ENCODE results near the gene PRRG1.

PRRG1 gene

GRCh38 chrX:37437160-37437559, 88.0 kb downstream of the PRRG1 start:
- H2AK5ac ChIP-seq (ENCODE audit: low read depth, low read length), result no peak overlapping the region
- WGBS, 2 donors (ENCODE audit: extremely low coverage in 2 of 2, insufficient read length in 2 of 2, insufficient replicate concordance in 1 of 2), result no CpG with 5 or more reads among the region's 1 CpG
- H2BK15ac ChIP-seq (ENCODE audit: low read length), result no peak overlapping the region
- no peaks in the 10 kb centered on the region for H3K36me3 ChIP-seq (replicated peaks in 1 of 2; ENCODE audit: control insufficient read depth in 2 of 2, insufficient read depth in 2 of 2, low read length in 2 of 2)
- no peak overlapping the region for H2BK12ac ChIP-seq (ENCODE audit: low read length)
- no peak overlapping the region for H3K9ac ChIP-seq (ENCODE audit: low read depth, low read length, poor library complexity)
- H2BK5ac ChIP-seq (ENCODE audit: low read length), result no peak overlapping the region
- no peak overlapping the region for H3K14ac ChIP-seq (ENCODE audit: low read length)
- H3K79me1 ChIP-seq (ENCODE audit: low read depth, low read length), result no peaks in the 10 kb centered on the region
- H3K4me2 ChIP-seq (ENCODE audit: insufficient read depth, low read length, poor library complexity, severe bottlenecking), result no peak overlapping the region
- no peaks in the 10 kb centered on the region for H3K9me3 ChIP-seq (replicated peaks in 1 of 2; ENCODE audit: control insufficient read depth in 2 of 2, insufficient read depth in 1 of 2, low read depth in 1 of 2, low read length in 2 of 2)
- H4K91ac ChIP-seq (ENCODE audit: low read depth, low read length, poor library complexity), result no peak overlapping the region
- no peak overlapping the region for H3K4ac ChIP-seq (ENCODE audit: low read length)
- H3K27me3 ChIP-seq (ENCODE audit: control insufficient read depth in 3 of 3, insufficient read depth in 3 of 3, low read depth in 1 of 3, low read length in 3 of 3), result no peaks in the 10 kb centered on the region
- no peak overlapping the region for H3K27ac ChIP-seq (replicated peaks; ENCODE audit: low read length)
- H3K23ac ChIP-seq (ENCODE audit: low read depth, low read length, poor library complexity), result no peak overlapping the region
- DNase-seq (ENCODE audit: low spot score), result no peak
- H2BK120ac ChIP-seq (ENCODE audit: low read depth, low read length), result no peak overlapping the region
- no peak overlapping the region for H3K4me3 ChIP-seq (ENCODE audit: low read length in 2 of 2)
- no peak overlapping the region for H4K8ac ChIP-seq (ENCODE audit: low read depth, low read length)
- no peak overlapping the region for H2AFZ ChIP-seq (ENCODE audit: low read length)
- no peak overlapping the region for H3K18ac ChIP-seq (ENCODE audit: low read length)
- no peaks in the 10 kb centered on the region for H3K4me1 ChIP-seq (ENCODE audit: control insufficient read depth in 2 of 2, insufficient read depth in 1 of 2, low read depth in 1 of 2, low read length in 2 of 2)

DNA sequence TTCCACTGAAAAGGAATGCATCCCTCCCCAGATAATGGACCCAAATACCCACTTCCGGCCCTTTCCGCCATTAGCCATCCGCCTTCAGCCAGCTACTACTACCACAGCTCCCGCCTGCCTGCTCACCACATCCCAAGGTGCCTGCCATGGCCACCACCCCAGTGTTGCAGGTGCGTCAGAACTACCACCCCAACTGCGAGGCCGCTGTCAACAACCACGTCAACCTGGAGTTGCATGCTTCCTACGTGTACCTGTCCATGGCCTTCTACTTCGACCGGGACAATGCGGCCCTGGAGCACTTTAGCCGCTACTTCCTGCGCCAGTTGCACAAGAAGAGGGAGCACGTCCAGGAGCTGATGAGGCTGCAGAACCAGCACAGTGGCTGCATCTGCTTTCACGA, 92.2 kb downstream of the PRRG1 start:
- no peak overlapping the region for H2BK12ac ChIP-seq (ENCODE audit: low read length)
- H3K79me1 ChIP-seq (ENCODE audit: low read depth, low read length), result no peaks in the 10 kb centered on the region
- no peak overlapping the region for H4K91ac ChIP-seq (ENCODE audit: low read depth, low read length, poor library complexity)
- H3K27me3 ChIP-seq (ENCODE audit: control insufficient read depth in 3 of 3, insufficient read depth in 3 of 3, low read depth in 1 of 3, low read length in 3 of 3), result no peaks in the 10 kb centered on the region
- H3K9ac ChIP-seq (ENCODE audit: low read depth, low read length, poor library complexity), result no peak overlapping the region
- H2BK15ac ChIP-seq (ENCODE audit: low read length), result no peak overlapping the region
- no peak overlapping the region for H4K8ac ChIP-seq (ENCODE audit: low read depth, low read length)
- H3K4me1 ChIP-seq (ENCODE audit: control insufficient read depth in 2 of 2, insufficient read depth in 1 of 2, low read depth in 1 of 2, low read length in 2 of 2), result no peaks in the 10 kb centered on the region
- H2BK120ac ChIP-seq (ENCODE audit: low read depth, low read length), result no peak overlapping the region
- no peak overlapping the region for H3K18ac ChIP-seq (ENCODE audit: low read length)
- H3K9me3 ChIP-seq (replicated peaks in 1 of 2; ENCODE audit: control insufficient read depth in 2 of 2, insufficient read depth in 1 of 2, low read depth in 1 of 2, low read length in 2 of 2), result no peaks in the 10 kb centered on the region
- no peak for DNase-seq (ENCODE audit: low spot score)
- no CpG with 5 or more reads among the region's 16 CpGs for WGBS, 2 donors (ENCODE audit: extremely low coverage in 2 of 2, insufficient read length in 2 of 2, insufficient replicate concordance in 1 of 2)
- H3K36me3 ChIP-seq (replicated peaks in 1 of 2; ENCODE audit: control insufficient read depth in 2 of 2, insufficient read depth in 2 of 2, low read length in 2 of 2), result no peaks in the 10 kb centered on the region
- no peak overlapping the region for H3K23ac ChIP-seq (ENCODE audit: low read depth, low read length, poor library complexity)
- no peak overlapping the region for H2BK5ac ChIP-seq (ENCODE audit: low read length)
- no peak overlapping the region for H3K27ac ChIP-seq (replicated peaks; ENCODE audit: low read length)
- no peak overlapping the region for H2AK5ac ChIP-seq (ENCODE audit: low read depth, low read length)
- H2AFZ ChIP-seq (ENCODE audit: low read length), result no peak overlapping the region
- H3K4ac ChIP-seq (ENCODE audit: low read length), result no peak overlapping the region
- no peak overlapping the region for H3K14ac ChIP-seq (ENCODE audit: low read length)
- no peak overlapping the region for H3K4me3 ChIP-seq (ENCODE audit: low read length in 2 of 2)
- no peak overlapping the region for H3K4me2 ChIP-seq (ENCODE audit: insufficient read depth, low read length, poor library complexity, severe bottlenecking)

GRCh38 chrX:37445182-37445581, 96.0 kb downstream of the PRRG1 start:
- no peak overlapping the region for H4K91ac ChIP-seq (ENCODE audit: low read depth, low read length, poor library complexity)
- H3K14ac ChIP-seq (ENCODE audit: low read length), result no peak overlapping the region
- no peak overlapping the region for H3K27ac ChIP-seq (replicated peaks; ENCODE audit: low read length)
- no peak overlapping the region for H3K4me2 ChIP-seq (ENCODE audit: insufficient read depth, low read length, poor library complexity, severe bottlenecking)
- no peak overlapping the region for H3K23ac ChIP-seq (ENCODE audit: low read depth, low read length, poor library complexity)
- H3K27me3 ChIP-seq (ENCODE audit: control insufficient read depth in 3 of 3, insufficient read depth in 3 of 3, low read depth in 1 of 3, low read length in 3 of 3), result no peaks in the 10 kb centered on the region
- DNase-seq (ENCODE audit: low spot score), result no peak
- no peak overlapping the region for H3K4ac ChIP-seq (ENCODE audit: low read length)
- H2BK15ac ChIP-seq (ENCODE audit: low read length), result no peak overlapping the region
- H2AFZ ChIP-seq (ENCODE audit: low read length), result no peak overlapping the region
- H3K36me3 ChIP-seq (replicated peaks in 1 of 2; ENCODE audit: control insufficient read depth in 2 of 2, insufficient read depth in 2 of 2, low read length in 2 of 2), result no peaks in the 10 kb centered on the region
- H3K9ac ChIP-seq (ENCODE audit: low read depth, low read length, poor library complexity), result no peak overlapping the region
- no peak overlapping the region for H4K8ac ChIP-seq (ENCODE audit: low read depth, low read length)
- H3K4me3 ChIP-seq (ENCODE audit: low read length in 2 of 2), result no peak overlapping the region
- H2BK12ac ChIP-seq (ENCODE audit: low read length), result no peak overlapping the region
- H3K9me3 ChIP-seq (replicated peaks in 1 of 2; ENCODE audit: control insufficient read depth in 2 of 2, insufficient read depth in 1 of 2, low read depth in 1 of 2, low read length in 2 of 2), result no peaks in the 10 kb centered on the region
- H3K18ac ChIP-seq (ENCODE audit: low read length), result no peak overlapping the region
- H2BK120ac ChIP-seq (ENCODE audit: low read depth, low read length), result no peak overlapping the region
- H3K79me1 ChIP-seq (ENCODE audit: low read depth, low read length), result no peaks in the 10 kb centered on the region
- H2AK5ac ChIP-seq (ENCODE audit: low read depth, low read length), result no peak overlapping the region
- no peak overlapping the region for H2BK5ac ChIP-seq (ENCODE audit: low read length)
- no CpG with 5 or more reads among the region's 1 CpG for WGBS, 2 donors (ENCODE audit: extremely low coverage in 2 of 2, insufficient read length in 2 of 2, insufficient replicate concordance in 1 of 2)
- no peaks in the 10 kb centered on the region for H3K4me1 ChIP-seq (ENCODE audit: control insufficient read depth in 2 of 2, insufficient read depth in 1 of 2, low read depth in 1 of 2, low read length in 2 of 2)

- WGBS, 2 donors (ENCODE audit: extremely low coverage in 2 of 2, insufficient read length in 2 of 2, insufficient replicate concordance in 1 of 2), result no CpG with 5 or more reads among the region's 1 CpG
- H3K36me3 ChIP-seq (replicated peaks in 1 of 2; ENCODE audit: control insufficient read depth in 2 of 2, insufficient read depth in 2 of 2, low read length in 2 of 2), result no peaks in the 10 kb centered on the region
- no peaks in the 10 kb centered on the region for H3K27me3 ChIP-seq (ENCODE audit: control insufficient read depth in 3 of 3, insufficient read depth in 3 of 3, low read depth in 1 of 3, low read length in 3 of 3)
Observed at GRCh38 chrX:37453821-37454220, 104.7 kb downstream of the PRRG1 start.

More at GRCh38 chrX:37453821-37454220, 104.7 kb downstream of the PRRG1 start:
- Histone ChIP-seq H3K4me3 (ENCODE audit: low read length in 2 of 2) (no peak overlapping the region), H3K79me1 (ENCODE audit: low read depth, low read length) (no peaks in the 10 kb centered on the region), H3K23ac (ENCODE audit: low read depth, low read length, poor library complexity) (no peak overlapping the region), H2BK12ac (ENCODE audit: low read length) (no peak overlapping the region), H3K4me1 (ENCODE audit: control insufficient read depth in 2 of 2, insufficient read depth in 1 of 2, low read depth in 1 of 2, low read length in 2 of 2) (no peaks in the 10 kb centered on the region), H2BK5ac (ENCODE audit: low read length) (no peak overlapping the region), H3K18ac (ENCODE audit: low read length) (no peak overlapping the region), H3K4me2 (ENCODE audit: insufficient read depth, low read length, poor library complexity, severe bottlenecking) (no peak overlapping the region), H3K9me3 (replicated peaks in 1 of 2; ENCODE audit: control insufficient read depth in 2 of 2, insufficient read depth in 1 of 2, low read depth in 1 of 2, low read length in 2 of 2) (no peaks in the 10 kb centered on the region), H2AK5ac (ENCODE audit: low read depth, low read length) (no peak overlapping the region), H4K91ac (ENCODE audit: low read depth, low read length, poor library complexity) (no peak overlapping the region), H3K27ac (replicated peaks; ENCODE audit: low read length) (no peak overlapping the region), H2BK15ac (ENCODE audit: low read length) (no peak overlapping the region), H2AFZ (ENCODE audit: low read length) (no peak overlapping the region), H2BK120ac (ENCODE audit: low read depth, low read length) (no peak overlapping the region), H3K14ac (ENCODE audit: low read length) (no peak overlapping the region), H4K8ac (ENCODE audit: low read depth, low read length) (no peak overlapping the region), H3K9ac (ENCODE audit: low read depth, low read length, poor library complexity) (no peak overlapping the region), H3K4ac (ENCODE audit: low read length) (no peak overlapping the region)
- no peak for DNase-seq (ENCODE audit: low spot score)
